GM23338 (cell line): Measurements from ENCODE around the gene ELAPOR1.

Experiments used
- CREB1 ChIP-seq: fragments of 250-450 bp; sonication (Bioruptor Pico); IDR thresholded peaks from 2 replicates; pipeline ENCODE4 v1.5.0; 2020; ENCODE audit warnings: low read depth, mild to moderate bottlenecking, moderate library complexity
- CTCF ChIP-seq, 2 experiments: fragments of 200-600 bp in 1 of 2; sonication (generic) in 1 of 2; conservative IDR thresholded peaks; 2 replicates each; pipeline versions ENCODE4 v1.5.1 to v1.6.1; 2016 to 2017; ENCODE audit warnings: antibody characterized with exemption in 2 of 2, low read depth in 2 of 2, mild to moderate bottlenecking in 2 of 2, moderate library complexity in 1 of 2
- ETS1 ChIP-seq: IDR thresholded peaks from 2 replicates; pipeline ENCODE4 v1.6.1; 2016; ENCODE audit warnings: antibody characterized with exemption
- EZH2 ChIP-seq: fragments of 200-600 bp; sonication (generic); IDR thresholded peaks from one replicate; pipeline ENCODE4 v1.8.0; 2017; ENCODE audit warnings: antibody characterized with exemption, mild to moderate bottlenecking, low read depth; ENCODE audit not compliant: unreplicated experiment
- EZH2phosphoT487 ChIP-seq: fragments of 200-600 bp; sonication (generic); IDR thresholded peaks from one replicate; pipeline ENCODE4 v1.8.1; 2018; ENCODE audit warnings: antibody characterized with exemption; ENCODE audit not compliant: unreplicated experiment
- JUNB ChIP-seq: IDR thresholded peaks from one replicate; pipeline ENCODE4 v1.6.1; 2016; ENCODE audit warnings: antibody characterized with exemption; ENCODE audit not compliant: unreplicated experiment
- POLR2AphosphoS5 ChIP-seq: IDR thresholded peaks from 2 replicates; pipeline ENCODE4 v1.6.1; 2016; ENCODE audit warnings: antibody characterized with exemption, low read depth
- STAT1 ChIP-seq: IDR thresholded peaks from one replicate; pipeline ENCODE4 v1.6.1; 2016; ENCODE audit warnings: antibody characterized with exemption; ENCODE audit not compliant: unreplicated experiment
- ZNF114 ChIP-seq: fragments of 250-450 bp; sonication (Bioruptor Pico); IDR thresholded peaks from 2 replicates; pipeline ENCODE4 v1.5.0; 2020; ENCODE audit warnings: mild to moderate bottlenecking, moderate library complexity
- ZNF331 ChIP-seq: fragments of 250-450 bp; sonication (Bioruptor Pico); IDR thresholded peaks from 2 replicates; pipeline ENCODE4 v1.5.0; 2020; ENCODE audit warnings: low read depth, mild to moderate bottlenecking, moderate library complexity
- TF ChIP-seq, protein P1 (sequence below): IDR thresholded peaks from one replicate; pipeline ENCODE4 v1.6.1; 2018; ENCODE audit warnings: antibody characterized with exemption; ENCODE audit not compliant: unreplicated experiment

DNA sequence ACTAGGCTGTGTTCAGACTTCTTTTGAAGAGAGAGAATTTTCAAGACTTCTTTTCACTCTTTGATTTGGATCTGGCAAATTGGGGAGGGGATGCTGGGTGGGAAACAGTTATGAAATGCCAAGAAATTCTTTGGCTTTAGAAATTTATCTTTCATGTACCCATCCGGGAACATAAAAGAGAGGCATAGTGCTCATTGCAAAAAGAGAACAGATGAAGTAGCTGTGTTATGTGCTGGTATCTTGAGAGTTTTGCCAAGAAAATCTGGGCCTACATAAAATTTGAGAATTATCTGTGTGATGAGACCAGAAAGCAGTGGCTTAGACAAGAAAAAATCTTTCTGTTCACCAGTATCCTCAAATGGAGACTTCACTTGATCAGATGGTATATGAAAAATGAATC is 19.0 kb upstream of the ELAPOR1 start:
- no peak for TF ChIP-seq CTCF (conservative IDR thresholded peaks at IDR 0.05; ENCODE audit: low read depth in 2 of 2)
- TF ChIP-seq, protein P1, sequence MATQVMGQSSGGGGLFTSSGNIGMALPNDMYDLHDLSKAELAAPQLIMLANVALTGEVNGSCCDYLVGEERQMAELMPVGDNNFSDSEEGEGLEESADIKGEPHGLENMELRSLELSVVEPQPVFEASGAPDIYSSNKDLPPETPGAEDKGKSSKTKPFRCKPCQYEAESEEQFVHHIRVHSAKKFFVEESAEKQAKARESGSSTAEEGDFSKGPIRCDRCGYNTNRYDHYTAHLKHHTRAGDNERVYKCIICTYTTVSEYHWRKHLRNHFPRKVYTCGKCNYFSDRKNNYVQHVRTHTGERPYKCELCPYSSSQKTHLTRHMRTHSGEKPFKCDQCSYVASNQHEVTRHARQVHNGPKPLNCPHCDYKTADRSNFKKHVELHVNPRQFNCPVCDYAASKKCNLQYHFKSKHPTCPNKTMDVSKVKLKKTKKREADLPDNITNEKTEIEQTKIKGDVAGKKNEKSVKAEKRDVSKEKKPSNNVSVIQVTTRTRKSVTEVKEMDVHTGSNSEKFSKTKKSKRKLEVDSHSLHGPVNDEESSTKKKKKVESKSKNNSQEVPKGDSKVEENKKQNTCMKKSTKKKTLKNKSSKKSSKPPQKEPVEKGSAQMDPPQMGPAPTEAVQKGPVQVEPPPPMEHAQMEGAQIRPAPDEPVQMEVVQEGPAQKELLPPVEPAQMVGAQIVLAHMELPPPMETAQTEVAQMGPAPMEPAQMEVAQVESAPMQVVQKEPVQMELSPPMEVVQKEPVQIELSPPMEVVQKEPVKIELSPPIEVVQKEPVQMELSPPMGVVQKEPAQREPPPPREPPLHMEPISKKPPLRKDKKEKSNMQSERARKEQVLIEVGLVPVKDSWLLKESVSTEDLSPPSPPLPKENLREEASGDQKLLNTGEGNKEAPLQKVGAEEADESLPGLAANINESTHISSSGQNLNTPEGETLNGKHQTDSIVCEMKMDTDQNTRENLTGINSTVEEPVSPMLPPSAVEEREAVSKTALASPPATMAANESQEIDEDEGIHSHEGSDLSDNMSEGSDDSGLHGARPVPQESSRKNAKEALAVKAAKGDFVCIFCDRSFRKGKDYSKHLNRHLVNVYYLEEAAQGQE, result no peak
- no peak for TF ChIP-seq EZH2
- no peak for TF ChIP-seq JUNB
- TF ChIP-seq CREB1 (CRISPR knock-in tag), result no peak
- no peak for TF ChIP-seq POLR2AphosphoS5
- TF ChIP-seq EZH2phosphoT487, result no peak
- TF ChIP-seq STAT1, result no peak
- TF ChIP-seq ZNF331, result no peak
- no peak for TF ChIP-seq ETS1
- TF ChIP-seq ZNF114 (CRISPR knock-in tag), result no peak
